HG03565 (cell line): ENCODE results near the gene SEMA5A.

Source experiments
- ATAC-seq: cut with Tn5 transposase; IDR thresholded peaks from one replicate; pipeline ENCODE4 v1.9.1; 2021; ENCODE audit warnings: mild to moderate bottlenecking, moderate library complexity; ENCODE audit not compliant: unreplicated experiment

The SEMA5A gene

GRCh38 chr5:9479361-9479760 is 66.5 kb downstream of the SEMA5A start:
- ATAC-seq, result no peak

DNA sequence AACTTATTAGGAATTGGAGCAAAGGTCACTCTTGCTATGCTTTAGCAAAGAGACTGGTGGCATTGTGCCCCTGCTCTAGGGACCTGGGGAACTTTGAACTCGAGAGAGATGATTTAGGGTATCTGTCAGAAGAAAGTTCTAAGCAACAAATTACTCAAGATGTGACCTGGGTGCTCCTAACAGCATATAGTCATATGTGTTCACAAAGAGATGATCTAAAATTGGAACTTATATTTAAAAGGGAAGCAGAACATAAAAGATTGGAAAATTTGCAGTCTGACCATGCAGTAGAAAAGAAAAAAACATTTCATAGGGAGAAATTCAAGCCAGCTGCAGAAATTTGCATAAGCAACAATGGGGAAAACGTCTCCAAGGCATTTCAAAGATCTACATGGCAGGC is 68.3 kb downstream of the SEMA5A start:
- ATAC-seq, result no peak

GRCh38 chr5:9474219-9475002 is 71.5 kb downstream of the SEMA5A start:
- ATAC-seq, result no peak

DNA sequence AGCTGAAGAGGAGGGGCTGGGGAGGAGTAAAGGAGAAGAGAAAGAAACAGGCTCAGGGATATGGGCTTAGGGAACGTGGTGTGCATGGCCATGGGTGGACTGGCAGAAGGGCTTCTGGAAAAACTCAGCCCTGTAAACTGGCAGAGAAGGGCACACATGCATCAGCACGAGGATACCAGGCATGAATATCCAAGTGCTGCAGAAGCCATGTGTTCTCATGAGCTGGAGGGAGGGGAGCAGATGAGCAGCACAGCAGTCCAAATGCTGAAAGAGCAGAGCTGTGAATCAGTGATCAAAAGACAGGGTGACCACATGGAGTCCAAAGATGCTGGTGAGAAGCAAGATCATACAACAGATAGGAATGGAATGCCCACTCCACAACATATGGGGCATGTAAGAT is 72.3 kb downstream of the SEMA5A start:
- ATAC-seq, result no peak

DNA sequence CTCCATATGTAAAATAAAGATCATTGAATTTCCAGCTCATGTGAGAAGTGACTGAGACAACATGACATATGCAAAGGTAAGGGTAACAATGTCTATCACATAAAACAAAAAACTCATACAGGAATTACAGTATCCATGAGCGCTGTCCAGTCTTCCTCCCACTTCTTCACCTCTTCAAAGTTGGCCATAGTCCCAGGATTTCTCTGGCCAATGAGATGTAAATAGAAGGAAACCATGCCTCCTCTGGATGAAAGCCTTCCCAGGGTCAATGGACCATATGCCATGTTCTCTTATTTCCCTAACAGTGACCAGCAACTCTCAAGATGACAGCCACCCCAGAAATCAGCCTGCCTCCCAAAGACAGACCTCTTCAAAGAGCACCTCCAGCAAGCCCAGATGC is 75.5 kb downstream of the SEMA5A start:
- ATAC-seq, result no peak

DNA sequence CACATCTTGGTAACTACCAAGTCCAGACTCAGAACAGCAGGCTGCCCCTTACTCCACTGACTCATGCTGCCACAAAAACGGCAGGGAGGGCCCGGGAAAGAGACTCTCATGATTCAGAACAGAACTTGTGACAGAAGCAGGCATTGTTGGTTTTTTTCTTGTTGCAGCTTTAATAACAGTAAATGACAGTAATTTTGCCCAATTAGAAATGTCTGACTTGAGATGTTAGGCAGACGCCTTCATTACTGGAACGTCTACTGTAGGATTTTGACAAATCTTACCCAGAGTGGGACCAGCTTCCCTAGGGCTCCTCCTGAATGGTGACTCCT is 77.9 kb downstream of the SEMA5A start:
- no peak for ATAC-seq

DNA sequence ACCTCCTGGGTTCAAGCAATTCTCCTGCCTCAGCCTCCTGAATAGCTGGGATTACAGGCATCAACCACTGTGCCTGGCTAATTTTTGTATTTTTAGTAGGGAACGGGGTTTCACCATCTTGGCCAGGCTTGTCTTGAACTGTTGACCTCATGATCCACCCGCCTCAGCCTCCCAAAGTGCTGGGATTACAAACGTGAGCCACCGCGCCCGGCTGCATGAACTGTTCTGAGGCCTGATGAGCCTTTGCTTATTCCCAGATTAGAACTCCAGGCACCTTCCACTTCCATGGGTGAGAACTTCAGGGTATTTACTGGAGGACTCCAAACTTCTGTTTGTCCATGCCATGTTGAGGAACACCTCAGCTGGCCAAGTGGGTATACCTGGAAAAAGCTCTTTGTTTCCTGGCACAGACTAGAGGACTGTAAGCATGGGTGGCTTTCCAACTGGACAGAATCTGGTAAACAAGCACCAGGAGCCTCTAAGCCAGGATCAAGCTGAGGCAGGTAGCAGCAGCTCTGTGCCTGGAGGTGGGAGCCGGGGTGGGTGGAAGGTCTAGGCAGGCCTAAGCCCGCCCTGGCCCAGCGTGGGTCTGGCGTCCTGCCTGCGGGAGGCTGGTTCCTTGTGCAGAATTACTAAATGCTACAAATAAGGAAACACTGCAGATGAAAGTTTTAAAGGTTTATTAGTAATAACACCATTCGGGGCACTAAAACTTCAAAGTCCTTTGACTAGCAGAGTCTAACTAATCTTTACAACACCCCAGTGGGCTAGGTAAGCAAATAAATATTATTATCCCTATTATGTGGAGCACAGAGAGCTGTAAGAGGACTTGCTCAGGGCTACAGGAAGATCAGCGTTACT is 78.4 kb downstream of the SEMA5A start:
- ATAC-seq, result no peak

DNA sequence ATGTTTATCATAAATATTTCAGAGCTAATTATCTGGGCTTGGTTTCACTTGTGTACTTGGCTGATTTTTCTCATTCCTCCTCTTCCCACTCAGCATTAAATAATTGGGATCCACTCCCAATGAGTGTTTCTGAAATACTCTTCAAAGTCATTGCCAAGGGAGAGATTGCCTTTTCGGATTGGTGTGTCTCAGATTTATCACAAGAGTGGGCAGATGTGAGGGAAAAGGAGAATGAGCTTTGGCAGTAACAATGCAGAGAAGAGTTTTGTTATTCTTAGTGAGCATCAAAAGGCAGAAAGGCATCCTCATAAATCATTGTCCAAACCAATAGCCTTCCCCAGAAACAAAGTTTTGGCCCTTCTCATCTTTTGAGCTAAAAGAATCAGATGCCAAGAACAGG is 79.2 kb downstream of the SEMA5A start:
- no peak for ATAC-seq

DNA sequence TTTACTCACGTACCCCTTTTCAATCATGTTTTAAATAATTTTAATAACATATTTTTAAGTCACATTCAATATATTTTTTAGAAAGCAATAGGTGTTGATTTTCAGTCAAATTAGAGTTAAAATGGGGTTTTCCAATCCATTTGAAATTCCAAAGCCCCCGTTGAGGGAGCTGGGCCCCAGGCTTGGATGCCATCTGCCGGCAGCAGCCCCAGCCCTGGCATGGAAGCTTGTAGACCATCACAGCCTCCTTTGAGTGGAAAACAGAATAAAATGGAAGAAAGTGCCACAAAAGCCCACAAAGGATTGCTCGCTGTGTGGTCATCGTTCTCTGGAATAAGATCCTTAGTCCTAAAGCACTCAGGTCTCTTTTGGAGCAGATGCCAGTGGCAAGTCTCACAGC is 81.4 kb downstream of the SEMA5A start:
- no peak for ATAC-seq

GRCh38 chr5:9462109-9462508 is 83.8 kb downstream of the SEMA5A start:
- no peak for ATAC-seq

GRCh38 chr5:9460885-9461645 is 84.8 kb downstream of the SEMA5A start:
- ATAC-seq, result no peak

DNA sequence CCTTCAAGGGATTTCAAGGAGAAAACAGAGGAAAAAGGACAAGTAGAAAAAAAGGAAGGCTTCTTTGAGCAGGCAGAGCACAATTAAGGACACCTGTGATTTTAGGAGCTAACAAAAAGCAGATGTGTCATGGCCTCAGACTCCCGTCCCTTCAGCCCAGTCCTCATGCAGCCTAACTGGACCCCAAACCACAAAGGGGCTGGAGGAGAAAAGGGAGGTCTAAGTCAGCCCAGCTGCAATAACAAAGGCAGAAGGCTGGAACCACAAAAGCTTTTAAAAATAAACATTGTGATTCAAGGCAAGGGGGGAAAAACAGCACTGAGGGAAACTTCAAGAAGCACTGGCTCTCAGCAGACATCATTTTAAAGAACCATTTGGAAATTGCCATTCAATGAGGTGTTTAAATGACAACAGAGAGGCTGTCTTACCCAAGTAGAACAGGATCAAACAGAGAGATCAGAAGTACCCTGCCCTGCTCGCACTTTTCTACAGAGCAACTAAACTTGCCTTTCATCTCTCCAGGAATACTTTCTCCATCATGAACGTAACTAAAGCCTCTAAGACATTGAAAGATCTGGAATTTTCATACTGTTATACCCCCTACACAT is 89.3 kb downstream of the SEMA5A start:
- ATAC-seq, result no peak

DNA sequence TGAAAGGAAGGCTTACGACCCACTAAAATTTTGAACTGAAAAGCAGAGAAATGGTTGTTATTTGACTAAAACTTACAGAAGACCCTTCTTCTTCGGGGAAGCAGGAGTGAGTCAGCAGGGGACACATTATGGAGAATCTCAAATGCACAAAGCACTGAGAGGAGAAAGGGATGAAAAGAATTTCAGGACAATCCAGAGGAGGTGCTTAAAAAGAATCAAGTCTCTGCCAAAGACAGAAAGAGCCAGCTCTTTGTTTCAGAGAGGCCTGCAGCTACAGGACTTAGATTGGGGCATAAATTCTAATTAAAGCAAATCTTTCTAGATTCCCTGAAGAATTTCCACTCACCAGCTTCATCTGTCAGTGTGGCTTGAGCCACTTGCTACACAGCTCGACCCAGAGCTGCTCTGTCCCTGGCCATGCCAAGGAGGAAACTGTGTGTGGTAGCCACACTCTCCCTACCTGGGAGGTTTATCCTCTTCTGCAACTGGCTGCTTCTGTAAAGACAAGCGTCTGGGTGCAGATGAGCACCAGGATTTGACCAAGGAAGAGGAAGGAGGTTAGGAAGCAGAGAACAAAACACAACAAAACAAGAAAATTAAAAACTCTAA is 89.9 kb downstream of the SEMA5A start:
- ATAC-seq, result no peak

GRCh38 chr5:9454491-9454890 is 91.4 kb downstream of the SEMA5A start:
- no peak for ATAC-seq

DNA sequence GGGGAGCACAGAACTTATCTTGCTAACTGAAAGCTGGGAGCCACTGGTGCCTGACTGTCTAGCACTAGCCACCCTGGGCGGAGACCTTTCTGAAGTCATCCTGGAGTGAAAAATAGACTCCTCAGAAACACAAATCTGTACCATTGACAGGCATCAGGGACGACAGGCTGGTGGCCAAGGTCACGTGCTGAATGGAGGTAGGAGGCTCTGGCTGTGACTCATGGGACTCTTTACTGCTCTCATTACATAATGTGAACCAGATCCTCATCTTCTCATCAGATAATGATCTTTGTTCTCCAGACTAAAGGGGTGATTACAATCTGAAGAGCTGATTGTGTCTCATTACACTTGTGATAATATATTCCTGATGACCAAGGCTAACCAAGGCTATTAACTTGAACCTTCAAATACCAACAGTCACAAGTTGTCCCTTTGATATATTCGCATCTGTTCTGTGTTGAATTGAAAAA is 91.8 kb downstream of the SEMA5A start:
- peak; percentile 53 for ATAC-seq

DNA sequence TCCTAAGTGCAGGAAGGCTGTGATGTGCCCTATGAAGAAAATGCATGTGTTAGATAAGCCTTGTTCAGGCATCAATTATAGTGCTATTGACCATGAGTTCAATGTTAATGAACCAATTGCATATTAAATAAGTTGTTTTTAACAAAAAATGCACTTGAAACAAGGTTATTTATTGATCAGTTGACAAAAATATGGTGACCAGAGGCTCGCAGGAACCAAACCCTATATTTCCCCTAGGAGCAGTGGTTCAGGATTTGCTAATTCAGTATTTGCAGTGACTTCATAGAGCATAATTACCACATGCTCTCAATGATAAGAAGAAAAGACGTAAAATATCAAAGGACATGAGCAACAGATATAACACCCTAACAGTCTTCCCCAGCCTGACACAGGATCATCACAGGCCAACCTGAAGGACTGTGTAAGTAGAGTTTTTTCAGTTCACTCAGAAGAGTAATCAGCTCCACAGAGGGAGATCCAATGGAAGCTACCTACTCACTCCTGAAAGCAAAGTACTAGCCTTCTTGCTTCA is 92.3 kb downstream of the SEMA5A start:
- no peak for ATAC-seq

- ATAC-seq, result no peak
Observed at GRCh38 chr5:9452181-9452580, 93.7 kb downstream of the SEMA5A start.

GRCh38 chr5:9451037-9451436 is 94.8 kb downstream of the SEMA5A start:
- ATAC-seq, result no peak

DNA sequence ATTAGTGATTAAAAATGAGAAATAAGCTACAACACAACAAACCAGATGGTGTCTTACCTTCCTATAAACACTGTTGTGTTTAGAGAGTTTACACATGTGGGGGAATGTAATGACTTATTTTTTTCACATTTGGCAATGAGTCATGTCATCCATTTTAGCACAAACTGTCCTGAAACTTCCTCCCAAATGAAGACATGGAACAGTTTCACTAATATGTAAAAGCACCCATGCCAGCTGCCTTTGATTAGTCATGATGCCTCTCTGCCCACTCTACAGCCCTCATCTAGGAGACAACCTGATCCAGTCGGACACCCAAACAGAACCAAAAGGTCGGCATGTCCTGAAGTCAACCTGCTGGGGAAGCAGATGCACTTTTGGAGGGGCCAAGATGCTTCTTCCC is 98.2 kb downstream of the SEMA5A start:
- no peak for ATAC-seq

GRCh38 chr5:9445826-9446388 is 100.0 kb downstream of the SEMA5A start:
- no peak for ATAC-seq
